OCI-LY7 (cell line): ENCODE data around the gene STH.

Source experiments
- CTCF ChIP-seq: fragments of 200-600 bp; sonication (generic); conservative IDR thresholded peaks from 2 replicates; pipeline ENCODE4 v1.5.1; 2014; ENCODE audit warnings: mild to moderate bottlenecking, antibody characterized with exemption, low read length, moderate library complexity, mixed read lengths
- EZH2phosphoT487 ChIP-seq: fragments of 200-600 bp; sonication (generic); IDR thresholded peaks from 2 replicates; pipeline ENCODE4 v1.6.1; 2018; ENCODE audit warnings: low read depth, borderline replicate concordance, mild to moderate bottlenecking, mixed run types, antibody characterized with exemption, low read length, moderate library complexity, mixed read lengths

- TF ChIP-seq CTCF (no peak), EZH2phosphoT487 (no peak)
Measured at GRCh38 chr17:46033392-46033791, 34.3 kb downstream of the STH start.
